Subcutaneous adipose tissue (tissue), 4 donors: ENCODE measurements around the gene OFD1. TPM values are rescaled to one million over a fixed set of nuclear protein-coding genes. Genes with fewer than 3 reads are reported as not detected.

Experiments used
- total RNA-seq, 4 donors: library from RNA; depleted of rRNA; stranded (reverse); fragments of >200 nt; gene quantifications; one replicate each; pipeline ENCODE4 v1.1.0, GENCODE V29; 2016
- TF ChIP-seq, protein P1 (sequence below): fragments of 450-650 bp; IDR thresholded peaks from one replicate; pipeline ENCODE4 v1.5.1; 2016; ENCODE audit warnings: low read depth, mild to moderate bottlenecking, control low read depth, antibody characterized with exemption, moderate library complexity

The OFD1 gene
- total RNA-seq, 4 donors from 2014 or later = 12.6 to 17.9 (median 14.9) TPM

DNA sequence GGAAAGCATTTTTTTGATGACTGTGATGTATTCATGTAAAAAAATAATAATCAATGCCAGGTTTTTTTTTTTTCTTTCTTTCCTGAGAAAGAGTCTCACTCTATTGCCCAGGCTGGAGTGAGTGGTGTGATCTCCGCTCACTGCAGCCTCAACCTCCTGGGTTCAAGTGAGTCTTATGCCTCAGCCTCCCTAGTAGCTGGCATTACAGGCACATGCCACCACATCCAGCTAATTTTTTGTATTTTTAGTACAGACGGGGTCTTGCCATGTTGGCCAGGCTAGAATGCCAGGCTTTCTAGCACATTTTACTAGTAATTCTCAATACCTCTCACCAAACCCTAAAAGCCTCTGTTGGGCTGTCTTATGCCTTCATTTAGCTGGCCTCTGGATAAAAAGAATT lies 56.6 kb downstream of the OFD1 start:
- TF ChIP-seq, protein P1, sequence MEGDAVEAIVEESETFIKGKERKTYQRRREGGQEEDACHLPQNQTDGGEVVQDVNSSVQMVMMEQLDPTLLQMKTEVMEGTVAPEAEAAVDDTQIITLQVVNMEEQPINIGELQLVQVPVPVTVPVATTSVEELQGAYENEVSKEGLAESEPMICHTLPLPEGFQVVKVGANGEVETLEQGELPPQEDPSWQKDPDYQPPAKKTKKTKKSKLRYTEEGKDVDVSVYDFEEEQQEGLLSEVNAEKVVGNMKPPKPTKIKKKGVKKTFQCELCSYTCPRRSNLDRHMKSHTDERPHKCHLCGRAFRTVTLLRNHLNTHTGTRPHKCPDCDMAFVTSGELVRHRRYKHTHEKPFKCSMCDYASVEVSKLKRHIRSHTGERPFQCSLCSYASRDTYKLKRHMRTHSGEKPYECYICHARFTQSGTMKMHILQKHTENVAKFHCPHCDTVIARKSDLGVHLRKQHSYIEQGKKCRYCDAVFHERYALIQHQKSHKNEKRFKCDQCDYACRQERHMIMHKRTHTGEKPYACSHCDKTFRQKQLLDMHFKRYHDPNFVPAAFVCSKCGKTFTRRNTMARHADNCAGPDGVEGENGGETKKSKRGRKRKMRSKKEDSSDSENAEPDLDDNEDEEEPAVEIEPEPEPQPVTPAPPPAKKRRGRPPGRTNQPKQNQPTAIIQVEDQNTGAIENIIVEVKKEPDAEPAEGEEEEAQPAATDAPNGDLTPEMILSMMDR = no peak

DNA sequence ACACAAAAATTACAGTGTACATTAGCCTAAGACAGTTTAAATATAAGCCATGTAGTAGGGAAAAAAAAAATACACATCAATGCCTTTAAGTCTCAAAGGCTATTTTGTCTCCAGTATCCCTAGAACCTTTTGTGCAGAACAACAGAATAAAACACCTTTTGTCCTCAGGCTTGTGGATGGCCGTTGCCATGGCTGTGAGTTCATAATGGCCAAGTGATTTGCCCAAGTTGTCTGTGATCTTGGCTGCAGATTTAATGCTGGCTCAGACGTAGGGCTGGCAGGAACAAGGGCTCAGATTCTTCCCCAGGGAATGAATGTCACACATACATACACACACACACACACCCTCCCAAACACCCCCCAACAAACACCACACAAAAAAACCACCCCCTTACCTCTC lies 57.0 kb downstream of the OFD1 start:
- TF ChIP-seq, protein P1 = no peak

DNA sequence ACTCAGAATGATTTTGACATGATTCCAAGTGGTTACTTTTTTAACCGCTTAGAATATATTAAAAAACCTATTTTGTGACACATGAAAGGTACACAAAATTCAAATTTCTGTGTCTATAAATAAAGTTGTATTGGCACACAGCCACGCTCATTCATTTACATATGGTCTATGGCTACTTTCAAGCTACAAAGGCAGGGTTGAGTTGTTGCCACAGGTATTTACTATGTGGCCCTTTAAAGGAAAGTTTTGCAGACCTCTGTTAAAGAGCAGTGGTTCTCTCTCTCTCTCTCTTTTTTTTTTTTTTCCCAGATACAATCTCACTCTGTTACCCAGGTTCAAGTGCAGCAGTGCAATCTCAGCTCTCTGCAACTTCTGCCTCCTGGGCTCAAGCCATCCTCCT lies 59.3 kb downstream of the OFD1 start:
- TF ChIP-seq, protein P1 = no peak

DNA sequence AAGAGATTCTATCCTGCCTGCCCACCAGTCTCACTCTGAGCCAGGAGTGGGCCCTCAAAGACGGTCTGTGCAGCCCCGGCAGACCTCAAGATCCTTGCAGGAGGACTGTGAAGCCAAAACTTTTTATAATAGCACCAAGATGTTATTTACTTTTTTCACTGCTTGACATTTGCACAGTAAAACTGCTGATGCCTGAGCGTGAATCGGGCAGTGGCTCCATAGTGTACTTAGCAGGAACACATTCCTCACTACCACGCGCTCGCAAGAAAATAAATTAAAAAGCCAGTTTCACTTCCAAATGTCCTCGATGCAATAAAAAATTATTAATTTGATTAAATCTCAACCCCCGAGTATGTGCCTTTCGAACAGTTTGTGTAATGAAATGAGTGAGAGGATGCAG lies 59.9 kb downstream of the OFD1 start:
- TF ChIP-seq, protein P1 = no peak

DNA sequence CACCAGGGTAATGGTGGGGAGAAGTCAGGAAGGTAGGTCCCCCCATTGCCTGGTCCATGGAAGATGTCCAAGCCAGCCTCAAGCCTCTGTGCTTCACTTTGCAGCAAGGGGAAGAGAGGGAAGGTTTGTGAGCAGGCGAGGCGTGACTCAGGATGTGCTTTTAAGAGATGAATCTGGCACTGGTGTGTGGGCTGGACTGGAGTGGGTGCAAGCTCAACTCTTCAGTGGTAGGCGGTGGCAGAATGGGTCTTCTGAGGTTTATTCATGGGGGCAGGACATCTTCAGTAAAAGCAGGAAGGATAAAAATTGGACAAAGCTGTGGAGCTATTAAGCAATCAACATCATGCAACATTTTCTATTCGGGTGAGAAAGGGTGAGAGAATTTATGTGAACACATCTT lies 63.0 kb downstream of the OFD1 start:
- TF ChIP-seq, protein P1 = no peak

DNA sequence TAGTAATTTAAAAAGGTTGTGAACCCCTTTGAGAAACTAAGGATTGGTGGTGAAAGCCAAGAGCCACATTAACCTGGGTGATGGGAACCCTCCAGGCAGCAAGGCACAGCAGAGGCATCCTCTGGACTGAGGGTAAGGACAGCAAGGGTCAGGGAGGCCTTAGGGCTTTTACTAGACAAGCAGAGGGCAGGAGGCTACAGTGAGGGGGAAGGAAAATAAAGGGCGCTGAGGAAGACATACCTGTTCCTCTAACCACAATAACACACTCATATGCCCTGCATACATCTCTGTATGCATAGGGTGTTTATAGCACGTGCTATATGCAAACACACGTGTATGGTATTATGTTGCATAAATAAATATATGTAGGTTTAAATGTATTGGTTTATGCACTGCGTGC lies 63.6 kb downstream of the OFD1 start:
- TF ChIP-seq, protein P1 = no peak

DNA sequence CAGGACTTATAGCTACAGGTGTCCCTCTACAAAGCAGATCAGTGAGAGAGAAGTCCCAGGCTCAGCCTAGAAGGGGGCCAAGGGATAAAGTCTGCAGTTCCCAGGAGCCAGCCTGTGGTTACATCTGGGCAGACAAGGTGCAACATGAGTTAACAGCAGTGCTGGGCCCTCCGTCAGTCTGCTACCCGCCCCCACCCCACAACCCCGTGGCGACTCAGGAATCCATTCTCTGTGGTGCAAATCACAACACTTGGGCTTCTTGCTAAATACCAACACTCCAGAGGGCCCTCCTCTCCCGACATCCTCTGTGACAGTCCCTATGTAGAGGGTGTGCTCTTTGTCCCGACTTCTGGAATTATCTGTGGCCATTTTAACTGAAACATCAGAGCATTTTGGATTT lies 68.6 kb downstream of the OFD1 start:
- TF ChIP-seq, protein P1 = no peak

DNA sequence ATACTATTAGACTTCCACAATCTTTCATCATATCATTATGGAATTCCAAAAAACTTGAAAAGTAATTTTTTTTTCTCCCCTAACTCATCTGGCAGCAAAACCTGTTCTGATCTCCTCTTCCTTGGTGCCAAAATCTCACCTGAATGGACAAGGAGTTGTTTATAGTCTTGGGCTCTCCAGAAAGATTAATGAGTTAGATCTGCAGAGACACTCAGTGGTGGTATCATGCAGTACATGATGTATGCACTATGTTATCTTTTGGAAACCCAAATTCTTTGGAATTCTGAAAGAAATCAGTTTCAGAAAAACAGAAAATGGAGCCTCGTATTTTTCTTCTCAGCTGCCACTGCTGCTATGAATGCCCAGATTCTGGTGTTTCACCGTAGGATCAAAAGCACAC lies 70.7 kb downstream of the OFD1 start:
- TF ChIP-seq, protein P1 = no peak
